ENCODE data around the gene ABHD16B.

DNA sequence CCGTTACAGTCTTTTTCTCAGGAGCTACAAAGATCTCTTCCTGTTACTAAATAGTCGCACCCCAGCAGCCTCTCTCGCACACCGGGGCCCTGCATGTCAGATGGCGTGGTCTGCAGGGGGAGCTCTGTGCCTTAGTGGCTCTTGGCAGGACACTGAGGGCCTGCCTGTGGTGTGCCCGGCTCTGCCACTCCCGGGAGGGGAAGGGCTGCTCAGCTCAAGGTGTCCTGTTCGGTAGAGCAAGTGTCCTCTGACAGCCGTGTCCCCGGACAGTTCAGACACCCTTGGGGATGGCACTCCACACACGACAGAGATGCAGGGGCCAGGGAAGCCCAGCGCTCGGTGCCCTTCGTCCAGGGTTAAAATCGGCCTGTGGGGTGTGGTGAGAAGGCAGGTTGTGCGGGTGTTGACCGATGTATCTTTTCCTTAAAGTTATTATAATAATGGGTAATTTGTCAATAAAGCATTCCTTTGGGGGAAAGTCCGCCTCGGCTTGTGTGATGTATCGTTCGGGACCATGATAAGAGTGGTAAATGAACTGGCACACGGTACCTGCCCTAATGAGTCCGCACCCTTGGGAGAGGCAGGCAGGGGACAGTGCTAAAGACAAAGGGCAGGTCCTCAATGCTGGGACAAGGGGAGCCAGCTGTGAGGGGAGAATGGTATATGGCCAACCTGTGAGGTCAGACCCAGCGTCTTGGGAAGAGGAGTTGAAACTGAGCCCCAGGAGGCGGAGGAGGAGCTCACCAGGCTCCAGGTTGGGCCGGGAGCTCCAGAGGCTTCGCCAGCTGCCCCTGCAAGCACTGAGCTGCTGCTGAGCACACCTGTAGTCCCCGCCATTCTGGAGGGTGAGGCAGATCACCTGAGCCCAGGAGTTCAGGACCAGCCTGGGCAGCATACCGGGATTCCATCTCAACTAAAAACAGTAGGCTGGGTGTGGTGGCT, 30.0 kb downstream of the ABHD16B start:
- TF ChIP-seq, protein P1, sequence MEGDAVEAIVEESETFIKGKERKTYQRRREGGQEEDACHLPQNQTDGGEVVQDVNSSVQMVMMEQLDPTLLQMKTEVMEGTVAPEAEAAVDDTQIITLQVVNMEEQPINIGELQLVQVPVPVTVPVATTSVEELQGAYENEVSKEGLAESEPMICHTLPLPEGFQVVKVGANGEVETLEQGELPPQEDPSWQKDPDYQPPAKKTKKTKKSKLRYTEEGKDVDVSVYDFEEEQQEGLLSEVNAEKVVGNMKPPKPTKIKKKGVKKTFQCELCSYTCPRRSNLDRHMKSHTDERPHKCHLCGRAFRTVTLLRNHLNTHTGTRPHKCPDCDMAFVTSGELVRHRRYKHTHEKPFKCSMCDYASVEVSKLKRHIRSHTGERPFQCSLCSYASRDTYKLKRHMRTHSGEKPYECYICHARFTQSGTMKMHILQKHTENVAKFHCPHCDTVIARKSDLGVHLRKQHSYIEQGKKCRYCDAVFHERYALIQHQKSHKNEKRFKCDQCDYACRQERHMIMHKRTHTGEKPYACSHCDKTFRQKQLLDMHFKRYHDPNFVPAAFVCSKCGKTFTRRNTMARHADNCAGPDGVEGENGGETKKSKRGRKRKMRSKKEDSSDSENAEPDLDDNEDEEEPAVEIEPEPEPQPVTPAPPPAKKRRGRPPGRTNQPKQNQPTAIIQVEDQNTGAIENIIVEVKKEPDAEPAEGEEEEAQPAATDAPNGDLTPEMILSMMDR (IDR thresholded peaks at IDR 0.05) = no peak
- TF ChIP-seq EZH2 (IDR thresholded peaks at IDR 0.05; ENCODE audit: borderline replicate concordance, insufficient read depth, low read depth, low read length, poor library complexity, severe bottlenecking) = no peak
